ENCODE results near the gene CACFD1.

- TF ChIP-seq POLR2AphosphoS5 (IDR thresholded peaks at IDR 0.05; ENCODE audit: low read depth, low read length), result no peak
- no peak for TF ChIP-seq PAX5 (IDR thresholded peaks at IDR 0.05; ENCODE audit: insufficient read depth, low read length, severe bottlenecking)
- TF ChIP-seq SPI1 (IDR thresholded peaks at IDR 0.05; ENCODE audit: low read depth, low read length), result no peak
- TF ChIP-seq POLR2A (IDR thresholded peaks at IDR 0.05; ENCODE audit: low read depth, low read length), result no peak
- no peak for TF ChIP-seq TAF1 (IDR thresholded peaks at IDR 0.05; ENCODE audit: low read depth, low read length)
- no peak for TF ChIP-seq POU2F2 (IDR thresholded peaks at IDR 0.05; ENCODE audit: low read depth, low read length)
Observed at GRCh38 chr9:133519693-133520092, 59.9 kb downstream of the CACFD1 start.
